ENCODE data around the gene DICER1.

The DICER1 gene

GRCh38 chr14:95098984-95099599 is 58.2 kb downstream of the DICER1 start:
- Histone ChIP-seq H4K20me1 (ENCODE audit: insufficient read depth) (no peaks in the 10 kb centered on the region), H3K36me3 (ENCODE audit: insufficient read depth) (no peaks in the 10 kb centered on the region), H3K27ac (no peak overlapping the region), H3K27me3 (ENCODE audit: insufficient read depth, low read depth) (no peaks in the 10 kb centered on the region), H3K4me2 (no peak overlapping the region), H2AFZ (ENCODE audit: low read depth) (no peak overlapping the region), H3K4me1 (ENCODE audit: low read depth, poor library complexity, severe bottlenecking) (no peaks in the 10 kb centered on the region), H3K9ac (no peak overlapping the region), H3K79me2 (ENCODE audit: insufficient read depth, low read depth) (no peaks in the 10 kb centered on the region), H3K4me3 (IDR thresholded peaks at IDR 0.05; ENCODE audit: insufficient read depth, low read depth, low read length) (no peak overlapping the region)
- TF ChIP-seq CTCF (conservative IDR thresholded peaks at IDR 0.05; ENCODE audit: low read depth, low read length) = no peak

GRCh38 chr14:95097385-95097784 is 59.9 kb downstream of the DICER1 start:
- Histone ChIP-seq H3K4me3 (IDR thresholded peaks at IDR 0.05; ENCODE audit: insufficient read depth, low read depth, low read length) (no peak overlapping the region), H3K4me2 (no peak overlapping the region), H3K27ac (no peak overlapping the region), H3K4me1 (ENCODE audit: low read depth, poor library complexity, severe bottlenecking) (no peaks in the 10 kb centered on the region), H3K36me3 (ENCODE audit: insufficient read depth) (no peaks in the 10 kb centered on the region), H3K79me2 (ENCODE audit: insufficient read depth, low read depth) (no peaks in the 10 kb centered on the region), H4K20me1 (ENCODE audit: insufficient read depth) (no peaks in the 10 kb centered on the region), H3K27me3 (ENCODE audit: insufficient read depth, low read depth) (no peaks in the 10 kb centered on the region), H2AFZ (ENCODE audit: low read depth) (no peak overlapping the region), H3K9ac (no peak overlapping the region)
- no peak for TF ChIP-seq CTCF (conservative IDR thresholded peaks at IDR 0.05; ENCODE audit: low read depth, low read length)

- no peaks in the 10 kb centered on the region for H3K27me3 ChIP-seq (ENCODE audit: insufficient read depth, low read depth)
- H3K79me2 ChIP-seq (ENCODE audit: insufficient read depth, low read depth) = no peaks in the 10 kb centered on the region
- no peak overlapping the region for H2AFZ ChIP-seq (ENCODE audit: low read depth)
- H3K4me2 ChIP-seq = no peak overlapping the region
- TF ChIP-seq CTCF (conservative IDR thresholded peaks at IDR 0.05; ENCODE audit: low read depth, low read length) = no peak
- H3K4me3 ChIP-seq (IDR thresholded peaks at IDR 0.05; ENCODE audit: insufficient read depth, low read depth, low read length) = no peak overlapping the region
- no peak overlapping the region for H3K9ac ChIP-seq
- no peaks in the 10 kb centered on the region for H3K4me1 ChIP-seq (ENCODE audit: low read depth, poor library complexity, severe bottlenecking)
- H3K27ac ChIP-seq = no peak overlapping the region
- no peaks in the 10 kb centered on the region for H4K20me1 ChIP-seq (ENCODE audit: insufficient read depth)
- H3K36me3 ChIP-seq (ENCODE audit: insufficient read depth) = no peaks in the 10 kb centered on the region
Observed at GRCh38 chr14:95096476-95096875, 60.9 kb downstream of the DICER1 start.

GRCh38 chr14:95095996-95096395 is 61.3 kb downstream of the DICER1 start:
- Histone ChIP-seq H3K36me3 (ENCODE audit: insufficient read depth) (no peaks in the 10 kb centered on the region), H3K4me1 (ENCODE audit: low read depth, poor library complexity, severe bottlenecking) (no peaks in the 10 kb centered on the region), H3K4me2 (no peak overlapping the region), H2AFZ (ENCODE audit: low read depth) (no peak overlapping the region), H3K4me3 (IDR thresholded peaks at IDR 0.05; ENCODE audit: insufficient read depth, low read depth, low read length) (no peak overlapping the region), H3K27ac (no peak overlapping the region), H3K27me3 (ENCODE audit: insufficient read depth, low read depth) (no peaks in the 10 kb centered on the region), H3K9ac (no peak overlapping the region), H4K20me1 (ENCODE audit: insufficient read depth) (no peaks in the 10 kb centered on the region), H3K79me2 (ENCODE audit: insufficient read depth, low read depth) (no peaks in the 10 kb centered on the region)
- no peak for TF ChIP-seq CTCF (conservative IDR thresholded peaks at IDR 0.05; ENCODE audit: low read depth, low read length)

Data from KMS-11 (cell line).